GM12873 (cell line): Measurements from ENCODE around the gene LIMS2.

Experiments
- TF ChIP-seq, protein P1 (sequence below): IDR thresholded peaks from 2 replicates; pipeline ENCODE4 v1.5.1; 2012; ENCODE audit warnings: low read depth, mild to moderate bottlenecking, moderate library complexity, low read length, control low read depth; ENCODE audit not compliant: insufficient read depth; ENCODE audit errors: missing control alignments

Gene LIMS2

GRCh38 chr2:127641133-127641532 lies 34.2 kb downstream of the LIMS2 start:
- TF ChIP-seq, protein P1, sequence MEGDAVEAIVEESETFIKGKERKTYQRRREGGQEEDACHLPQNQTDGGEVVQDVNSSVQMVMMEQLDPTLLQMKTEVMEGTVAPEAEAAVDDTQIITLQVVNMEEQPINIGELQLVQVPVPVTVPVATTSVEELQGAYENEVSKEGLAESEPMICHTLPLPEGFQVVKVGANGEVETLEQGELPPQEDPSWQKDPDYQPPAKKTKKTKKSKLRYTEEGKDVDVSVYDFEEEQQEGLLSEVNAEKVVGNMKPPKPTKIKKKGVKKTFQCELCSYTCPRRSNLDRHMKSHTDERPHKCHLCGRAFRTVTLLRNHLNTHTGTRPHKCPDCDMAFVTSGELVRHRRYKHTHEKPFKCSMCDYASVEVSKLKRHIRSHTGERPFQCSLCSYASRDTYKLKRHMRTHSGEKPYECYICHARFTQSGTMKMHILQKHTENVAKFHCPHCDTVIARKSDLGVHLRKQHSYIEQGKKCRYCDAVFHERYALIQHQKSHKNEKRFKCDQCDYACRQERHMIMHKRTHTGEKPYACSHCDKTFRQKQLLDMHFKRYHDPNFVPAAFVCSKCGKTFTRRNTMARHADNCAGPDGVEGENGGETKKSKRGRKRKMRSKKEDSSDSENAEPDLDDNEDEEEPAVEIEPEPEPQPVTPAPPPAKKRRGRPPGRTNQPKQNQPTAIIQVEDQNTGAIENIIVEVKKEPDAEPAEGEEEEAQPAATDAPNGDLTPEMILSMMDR = no peak

- TF ChIP-seq, protein P1 = peak; percentile 49
Observed at GRCh38 chr2:127640082-127641072, 35.0 kb downstream of the LIMS2 start.

- TF ChIP-seq, protein P1 = no peak
Observed at GRCh38 chr2:127639111-127639474, 36.2 kb downstream of the LIMS2 start.

- TF ChIP-seq, protein P1 = no peak
Observed at GRCh38 chr2:127638361-127639110, 36.8 kb downstream of the LIMS2 start.

DNA sequence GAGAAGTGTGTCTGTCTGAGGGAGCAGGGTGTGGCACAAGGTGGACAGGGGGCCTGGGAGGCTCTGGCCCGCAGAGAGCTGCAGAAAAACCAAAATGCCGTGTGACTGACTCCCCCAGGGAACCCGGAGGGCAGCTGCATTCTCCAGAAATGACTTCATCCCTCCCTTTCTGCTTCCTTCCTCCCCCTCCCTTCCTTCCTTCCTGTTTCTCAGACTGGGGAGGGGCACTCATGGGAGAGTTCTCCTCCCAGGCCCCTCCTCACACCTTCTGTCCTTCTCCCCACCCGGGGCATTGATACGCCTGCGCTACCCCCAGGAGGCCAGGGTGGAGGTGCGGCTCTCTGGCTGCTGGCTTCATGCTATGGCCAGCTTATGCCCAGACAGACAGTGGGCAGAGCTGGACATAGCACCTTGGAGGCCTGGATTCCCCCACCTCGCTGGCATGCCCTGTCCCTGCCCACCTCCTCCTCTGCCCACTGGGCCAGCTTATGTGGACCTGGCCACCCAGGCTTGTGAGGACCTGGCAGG lies 37.5 kb downstream of the LIMS2 start:
- TF ChIP-seq, protein P1 = no peak

- TF ChIP-seq, protein P1 = no peak
Observed at GRCh38 chr2:127637236-127637630, 38.1 kb downstream of the LIMS2 start.
